GM18868 (cell line): ENCODE results near the gene EXOC4.

ENCODE experiments used
- ATAC-seq: cut with Tn5 transposase; IDR thresholded peaks from one replicate; pipeline ENCODE4 v1.9.1; 2021; ENCODE audit warnings: mild to moderate bottlenecking, moderate library complexity; ENCODE audit not compliant: unreplicated experiment

EXOC4 gene

GRCh38 chr7:133360201-133360600 is 107.3 kb downstream of the EXOC4 start:
- no peak for ATAC-seq

DNA sequence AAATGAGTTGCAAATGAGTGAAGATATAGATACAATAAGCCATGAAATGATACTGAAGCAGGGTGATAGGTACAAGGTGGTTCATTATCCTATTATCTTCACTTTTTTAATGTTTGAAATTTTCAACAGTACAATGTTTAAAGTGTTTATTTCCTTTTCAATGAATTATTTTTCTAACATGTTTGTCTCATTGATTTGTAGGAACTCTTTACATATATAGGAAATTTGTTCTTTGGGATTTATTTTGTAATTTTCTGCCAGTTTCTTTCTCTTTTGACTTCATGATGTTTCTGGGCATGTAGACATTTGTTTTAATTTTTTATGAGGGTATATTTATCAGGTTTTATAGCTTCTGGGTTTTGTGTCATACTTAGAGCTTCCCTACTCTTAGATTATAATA is 108.9 kb downstream of the EXOC4 start:
- no peak for ATAC-seq

GRCh38 chr7:133364959-133365690 is 112.2 kb downstream of the EXOC4 start:
- no peak for ATAC-seq

DNA sequence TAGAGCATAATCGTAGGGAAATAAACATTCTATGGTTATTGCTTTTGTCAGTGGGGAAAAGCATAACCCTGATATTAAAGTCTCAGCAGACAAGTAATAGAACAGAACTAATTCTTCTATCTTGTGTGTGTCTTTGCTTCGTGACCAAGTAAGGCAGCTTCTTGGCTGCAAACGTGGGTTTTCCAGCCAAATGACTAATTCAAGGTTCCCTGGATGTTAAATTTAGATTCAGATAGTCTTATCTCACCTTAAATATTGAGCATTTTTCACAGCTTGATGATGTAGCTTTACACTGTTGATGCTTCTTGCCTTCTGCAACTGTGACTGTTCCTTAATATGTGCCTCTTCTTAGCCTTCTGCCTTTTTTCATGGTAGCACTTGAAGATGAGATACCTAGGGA is 113.0 kb downstream of the EXOC4 start:
- no peak for ATAC-seq

- ATAC-seq: no peak
Measured at GRCh38 chr7:133367561-133367960, 114.7 kb downstream of the EXOC4 start.

GRCh38 chr7:133369130-133369529 is 116.3 kb downstream of the EXOC4 start:
- ATAC-seq: no peak

GRCh38 chr7:133371616-133372015 is 118.7 kb downstream of the EXOC4 start:
- no peak for ATAC-seq

- no peak for ATAC-seq
Measured at GRCh38 chr7:133372337-133372736, 119.5 kb downstream of the EXOC4 start.

DNA sequence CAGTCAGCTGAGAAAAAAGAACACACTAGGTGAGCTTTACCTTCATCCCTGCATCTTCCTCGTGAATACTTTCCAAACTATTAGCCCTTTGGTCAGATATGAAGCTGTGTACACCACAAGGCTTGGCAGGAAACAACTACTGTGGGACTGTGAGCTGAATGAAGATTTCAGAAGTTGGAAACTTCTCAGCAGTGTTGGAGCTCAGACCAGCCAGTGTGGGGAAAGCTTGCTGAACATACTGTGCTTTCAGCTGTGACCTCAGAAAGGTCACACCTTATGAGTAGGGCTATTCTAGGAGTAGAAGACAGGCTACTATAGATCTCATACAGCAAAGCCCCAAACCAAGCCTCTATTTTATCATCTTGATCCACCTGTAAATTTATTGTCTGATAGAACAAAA is 123.6 kb downstream of the EXOC4 start:
- no peak for ATAC-seq

GRCh38 chr7:133381965-133382364 is 129.1 kb downstream of the EXOC4 start:
- no peak for ATAC-seq

- ATAC-seq: no peak
Measured at GRCh38 chr7:133382775-133383559, 130.1 kb downstream of the EXOC4 start.

GRCh38 chr7:133386205-133386604 is 133.3 kb downstream of the EXOC4 start:
- ATAC-seq: no peak

DNA sequence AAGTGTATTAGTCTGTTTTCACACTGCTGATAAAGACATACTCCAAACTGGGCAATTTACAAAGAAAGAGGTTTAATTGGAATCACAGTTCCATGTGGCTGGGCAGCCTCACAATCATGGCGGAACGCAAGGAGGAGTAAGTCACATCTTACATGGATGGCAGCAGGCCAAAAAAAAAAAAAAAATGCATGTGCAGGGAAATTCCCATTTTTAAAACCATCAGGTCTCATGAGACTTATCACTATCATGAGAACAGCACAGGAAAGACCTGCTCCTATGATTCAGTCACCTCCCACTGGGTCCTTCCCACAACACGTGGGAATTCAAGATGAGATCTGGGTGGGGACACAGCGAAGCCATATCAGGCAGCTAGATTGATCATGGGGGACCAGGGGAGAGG is 136.8 kb downstream of the EXOC4 start:
- no peak for ATAC-seq

DNA sequence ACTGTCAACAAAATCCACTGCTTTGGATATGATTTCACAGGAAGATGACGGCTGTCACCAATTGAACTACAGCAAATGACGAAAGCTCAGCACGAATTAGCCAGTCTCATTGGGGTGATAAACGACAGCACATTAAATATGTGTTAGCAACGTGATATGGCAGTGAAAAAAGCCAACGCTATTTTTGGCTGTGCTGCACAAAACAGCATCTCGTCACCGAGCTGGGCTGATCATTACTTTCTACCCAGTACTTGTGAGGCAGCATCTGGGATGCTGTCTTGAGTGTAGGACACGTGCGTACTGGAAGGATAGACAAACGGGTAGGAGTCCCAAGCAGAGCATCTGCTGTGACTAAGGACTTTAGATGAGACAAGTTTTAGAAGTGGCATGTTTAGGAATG is 138.3 kb downstream of the EXOC4 start:
- ATAC-seq: no peak

GRCh38 chr7:133394369-133394768 is 141.5 kb downstream of the EXOC4 start:
- no peak for ATAC-seq

GRCh38 chr7:133395551-133395950 is 142.7 kb downstream of the EXOC4 start:
- ATAC-seq: no peak

DNA sequence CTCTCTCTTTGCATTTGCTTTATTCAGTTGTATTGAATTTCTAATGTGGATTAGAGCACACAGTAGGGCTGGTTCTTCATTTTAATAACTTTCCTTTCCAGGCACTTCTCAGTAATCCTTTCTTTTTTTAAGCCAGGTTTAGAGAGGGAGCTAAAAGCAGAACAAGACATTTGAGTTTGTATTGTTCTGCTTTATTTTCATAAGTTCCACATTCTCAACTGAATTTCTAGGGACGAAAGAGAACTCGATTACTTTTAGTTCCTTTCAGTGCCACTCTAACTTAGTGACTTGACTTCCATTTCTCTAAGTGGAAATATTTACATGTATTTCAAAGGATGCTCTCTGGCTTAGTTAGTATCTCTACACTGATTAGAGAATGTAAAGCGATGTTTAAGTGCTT is 145.6 kb downstream of the EXOC4 start:
- ATAC-seq: no peak

DNA sequence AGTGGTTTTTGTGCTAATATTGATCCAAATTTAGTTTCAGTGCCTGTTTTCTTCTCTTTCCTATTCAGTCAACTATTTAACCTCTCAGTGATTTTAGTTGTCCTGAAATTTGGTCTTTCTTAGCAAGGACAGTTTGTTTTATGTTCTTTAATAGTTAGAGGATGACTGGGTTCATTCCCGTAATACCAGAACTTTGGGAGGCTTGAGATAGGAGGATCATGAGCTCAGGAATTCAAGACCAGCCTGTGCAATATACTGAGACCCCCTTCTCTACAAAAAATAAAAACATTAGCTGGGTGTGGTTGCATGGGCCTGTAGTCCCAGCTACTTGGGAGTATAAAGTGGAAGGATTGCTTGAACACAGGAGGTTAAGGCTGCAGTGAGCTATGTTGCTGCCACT is 148.3 kb downstream of the EXOC4 start:
- no peak for ATAC-seq

DNA sequence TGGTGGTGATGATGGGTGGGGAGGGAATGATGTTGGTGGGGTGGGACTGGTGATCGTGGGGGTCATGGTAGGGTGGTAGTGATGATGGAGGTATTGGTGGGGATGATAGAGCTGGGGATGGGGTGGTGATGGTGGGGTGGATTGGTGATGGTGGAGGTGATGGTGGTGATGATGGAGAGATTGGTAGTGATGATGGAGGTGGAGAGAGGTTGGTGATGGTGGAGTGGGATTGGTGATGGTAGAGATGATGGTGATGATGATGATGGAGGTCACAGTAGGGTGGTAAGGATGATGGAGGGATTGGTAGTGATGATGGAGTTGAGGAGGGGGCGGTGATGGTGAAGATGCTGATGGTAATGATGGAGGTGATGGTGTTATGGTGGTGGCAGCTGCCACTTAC is 155.3 kb downstream of the EXOC4 start:
- ATAC-seq: no peak

DNA sequence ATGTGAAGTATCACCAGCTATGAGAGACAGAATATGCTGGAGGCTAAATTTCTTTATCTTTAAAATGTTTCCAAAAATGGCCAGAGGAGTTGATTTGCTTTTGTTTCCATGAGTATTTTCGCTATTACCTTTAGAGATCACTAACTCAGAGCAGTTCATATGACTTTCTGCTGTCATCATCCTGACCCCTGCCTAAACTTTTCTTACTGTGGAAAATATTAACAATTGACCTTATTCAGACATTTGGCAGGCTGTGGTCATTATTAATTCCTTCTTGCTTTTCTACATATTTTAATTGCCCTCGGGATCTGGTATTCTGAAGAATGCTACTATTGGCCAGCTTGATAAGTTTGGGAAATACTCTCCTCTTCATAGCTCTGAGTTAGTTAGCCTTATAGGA is 156.5 kb downstream of the EXOC4 start:
- ATAC-seq: no peak

- ATAC-seq: no peak
Measured at GRCh38 chr7:133409966-133410365, 157.1 kb downstream of the EXOC4 start.

DNA sequence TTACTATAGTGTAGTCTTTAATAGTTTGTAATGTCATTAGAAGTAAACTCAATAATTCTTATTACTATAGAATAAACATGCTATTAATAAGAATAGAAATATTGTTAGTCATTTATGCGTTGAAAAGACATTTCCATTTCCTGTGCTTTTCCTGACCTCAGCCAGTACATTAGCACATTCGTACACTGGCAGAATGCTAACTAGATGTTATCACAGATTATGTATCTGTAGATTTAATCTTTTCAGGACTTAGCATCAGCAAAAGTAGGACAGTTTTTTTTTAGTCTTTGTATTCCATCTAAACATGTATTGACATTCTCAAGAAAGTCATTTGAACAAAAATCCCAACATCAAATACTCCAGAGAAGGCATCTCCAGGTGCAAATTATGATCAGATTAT is 158.5 kb downstream of the EXOC4 start:
- ATAC-seq: no peak
